K562 (cell line): ENCODE results near the gene IL1RAPL2. TPM values are rescaled to one million over a fixed set of nuclear protein-coding genes. Genes with fewer than 3 reads are reported as not detected.

Experiments
- ATAC-seq: fragments of 200-7000 bp; cut with Tn5 transposase; 3 replicates; pipeline ENCODE4 v1.9.1; 2020; ENCODE audit warnings: moderate library complexity
- BruUV-seq: library from RNA; stranded (reverse); fragments of 400-500 nt; replicated peaks from 2 replicates; lab custom pipeline; 2021; lab: Mats Ljungman, UMichigan
- CTCF ChIA-PET: fragments of 300-600 bp; formaldehyde crosslinking; extraction: SDS; loops from one replicate; lab custom pipeline; 2021; ENCODE audit warnings: low intra/inter-chr PET ratio; lab: Yijun Ruan, JAX
- POLR2A ChIA-PET: fragments of 300-600, 350-650 bp; sonication (Branson Sonifier 250); formaldehyde crosslinking; extraction: SDS; loops from one replicate; lab custom pipeline; 2021; ENCODE audit warnings: antibody characterized with exemption, inconsistent platforms; lab: Yijun Ruan, JAX
- DNase-seq, 4 experiments: peaks; one replicate each; pipeline versions ENCODE4 v3.0.0 to v3.0.0-alpha.2; 2011 to 2018; ENCODE audit warnings: low spot score in 3 of 4, mixed read lengths in 3 of 4; ENCODE audit errors: extremely low read depth in 1 of 4
- FAIRE-seq: peaks from 2 replicates; lab custom pipeline; 2011; peaks lifted over from hg19 to GRCh38; lab: Jason Lieb, UNC
- H2AFZ ChIP-seq: 2 replicates; pipeline ENCODE4 v1.6.0; 2011; ENCODE audit warnings: low read depth, low read length, control low read depth, inconsistent platforms
- H3K27ac ChIP-seq: fragments of 200-600 bp; 3 replicates; pipeline ENCODE4 v1.8.0; 2011; ENCODE audit warnings: low read depth, mild to moderate bottlenecking, control low read depth, inconsistent platforms, low read length, moderate library complexity, mixed read lengths; ENCODE audit errors: extremely low read depth
- H3K27me3 ChIP-seq, 2 experiments: fragments of 300-600 bp in 1 of 2; 2 replicates in 1 of 2; 3 replicates in 1 of 2; pipeline versions ENCODE4 v1.6.0 to v1.8.0; 2011; ENCODE audit warnings: inconsistent platforms in 2 of 2, low read length in 2 of 2, mild to moderate bottlenecking in 1 of 2, mixed read lengths in 1 of 2, moderate library complexity in 1 of 2; ENCODE audit not compliant: control insufficient read depth in 2 of 2, insufficient read depth in 2 of 2
- H3K36me3 ChIP-seq: fragments of 300-600 bp; 3 replicates; pipeline ENCODE4 v1.8.0; 2011; ENCODE audit warnings: mild to moderate bottlenecking, low read length, inconsistent platforms; ENCODE audit not compliant: control insufficient read depth, insufficient read depth
- H3K4me1 ChIP-seq, 2 experiments: fragments of 200-600 bp in 1 of 2; replicated peaks in 1 of 2; 2 replicates in 1 of 2; 3 replicates in 1 of 2; pipeline versions ENCODE4 v1.5.1 to v1.8.0; 2011; ENCODE audit warnings: inconsistent platforms in 2 of 2, low read length in 2 of 2, mild to moderate bottlenecking in 1 of 2, mixed read lengths in 1 of 2, moderate library complexity in 1 of 2; ENCODE audit not compliant: control insufficient read depth in 2 of 2, insufficient read depth in 2 of 2
- H3K4me2 ChIP-seq: 2 replicates; pipeline ENCODE4 v1.6.1; 2011; ENCODE audit warnings: low read length, control low read depth, inconsistent platforms, mixed read lengths; ENCODE audit not compliant: insufficient read depth
- H3K4me3 ChIP-seq: fragments of 200-600 bp; sonication (generic), shearing (Covaris generic); 2 replicates; pipeline ENCODE4 v1.5.1; 2016; ENCODE audit warnings: control low read depth, inconsistent platforms
- H3K79me2 ChIP-seq: fragments of 200-600 bp; 3 replicates; pipeline ENCODE4 v1.8.0; 2011; ENCODE audit warnings: low read length, inconsistent platforms; ENCODE audit not compliant: control insufficient read depth, insufficient read depth
- H3K9ac ChIP-seq, 2 experiments: 2 replicates each; pipeline versions ENCODE4 v1.6.0 to v1.6.1; 2011; ENCODE audit warnings: low read depth in 2 of 2, low read length in 2 of 2, control low read depth in 1 of 2, inconsistent platforms in 1 of 2, mild to moderate bottlenecking in 1 of 2, mixed read lengths in 1 of 2; ENCODE audit not compliant: insufficient read depth in 1 of 2
- H3K9me1 ChIP-seq: one replicate; pipeline ENCODE4 v1.6.0; 2011; ENCODE audit warnings: inconsistent platforms, mild to moderate bottlenecking, low read length, moderate library complexity; ENCODE audit not compliant: control insufficient read depth, insufficient read depth
- H3K9me3 ChIP-seq: replicated peaks from 2 replicates; pipeline ENCODE4 v1.5.1; 2011; ENCODE audit warnings: low read depth, low read length, inconsistent platforms; ENCODE audit not compliant: control insufficient read depth, insufficient read depth
- H4K20me1 ChIP-seq: replicated peaks from 2 replicates; pipeline ENCODE4 v1.6.1; 2011; ENCODE audit warnings: low read length, inconsistent platforms, mixed read lengths; ENCODE audit not compliant: control insufficient read depth, insufficient read depth
- HSF4 ChIP-seq: fragments of 250-450 bp; sonication (Bioruptor Pico); IDR thresholded peaks from 2 replicates; pipeline ENCODE4 v2.1.2; 2022; ENCODE audit warnings: mild to moderate bottlenecking, moderate library complexity, borderline replicate concordance
- NR4A1 ChIP-seq, 2 experiments: fragments of 250-450 bp in 1 of 2; fragments of 450-650 bp in 1 of 2; sonication (Bioruptor Pico) in 1 of 2; IDR thresholded peaks; 2 replicates each; pipeline versions ENCODE4 v1.4.0 to v1.6.1; 2016 to 2020; ENCODE audit warnings: mild to moderate bottlenecking in 2 of 2, missing compliant biosample characterization in 1 of 2, missing genetic modification characterization in 1 of 2, moderate library complexity in 1 of 2
- PREB ChIP-seq: sonication (generic); formaldehyde crosslinking; IDR thresholded peaks from 2 replicates; pipeline ENCODE4 v1.8.1; 2023; ENCODE audit warnings: mild to moderate bottlenecking, missing genetic modification reagents
- RBFOX2 ChIP-seq: fragments of 200-400 bp; formaldehyde crosslinking; IDR thresholded peaks from 2 replicates; pipeline ENCODE4 v1.6.1; 2017; ENCODE audit warnings: low read depth, mild to moderate bottlenecking, low read length, moderate library complexity
- ZKSCAN1 ChIP-seq: fragments of 150-350 bp; IDR thresholded peaks from 2 replicates; pipeline ENCODE4 v1.6.1; 2016; ENCODE audit warnings: low read depth, low read length
- ZNF277 ChIP-seq: fragments of 250-450 bp; sonication (Bioruptor Pico); IDR thresholded peaks from 2 replicates; pipeline ENCODE4 v1.8.0; 2022; ENCODE audit warnings: inconsistent platforms, mild to moderate bottlenecking, moderate library complexity, borderline replicate concordance
- ZNF512 ChIP-seq: IDR thresholded peaks from 2 replicates; pipeline ENCODE4 v1.6.1; 2016; ENCODE audit warnings: missing genetic modification characterization, missing compliant biosample characterization
- ZNF586 ChIP-seq: fragments of 450-650 bp; formaldehyde crosslinking; conservative IDR thresholded peaks from 2 replicates; pipeline ENCODE4 v1.4.0; 2020; ENCODE audit warnings: mild to moderate bottlenecking, moderate library complexity
- WGBS: fragments of 100-300 bp; shearing (Covaris generic); methylation state at CpG from one replicate; pipeline ENCODE4 v1.1.6; 2016; ENCODE audit warnings: low coverage, mixed read lengths; ENCODE audit not compliant: insufficient coverage; ENCODE audit errors: missing lambda C conversion rate; 5-methylcytosine and 5-hydroxymethylcytosine counted together
- in situ Hi-C: fragments of 300-500 bp; cut with MboI; formaldehyde crosslinking; loops from 4 replicates; pipeline ENCODE4 v1.15.0; 2018; ENCODE audit warnings: inconsistent platforms, mixed read lengths
- intact Hi-C: fragments of 100-400 bp; cut with micrococcal nuclease; formaldehyde crosslinking; loops from 2 replicates; pipeline ENCODE4 v1.14.2; 2022
- polyA plus RNA-seq, 8 experiments: library from polyadenylated mRNA; depleted of rRNA in 4 of 8; stranded (reverse) in 5 of 8; unstranded in 3 of 8; fragments of >200 nt; fragmentation: Nextera tagmentation in 2 of 8; fragmentation: Illumina TruSeq in 1 of 8; extraction: Ambion mirVana in 2 of 8; extraction: Trizol in 1 of 8; gene quantifications; 2 replicates each; pipeline versions ENCODE4 v1.2.1 to v1.2.3, GENCODE V29; 2011 to 2014; ENCODE audit warnings: inconsistent platforms in 1 of 8, missing spikeins in 1 of 8
- total RNA-seq, 7 experiments: library from RNA; depleted of rRNA in 6 of 7; stranded (reverse); fragments of >200 nt in 6 of 7; fragmentation: Illumina TruSeq in 2 of 7; extraction: Trizol in 2 of 7; gene quantifications; 2 replicates each; pipeline versions ENCODE4 v1.2.1 to v1.2.3, GENCODE V29; 2011 to 2021; ENCODE audit warnings: low replicate concordance in 1 of 7

Gene IL1RAPL2
- total and polyA plus RNA-seq, 9 of the 15 experiments (the other 6 are each of a cell fraction or from before 2014, with no cell fraction given), result not detected

DNA sequence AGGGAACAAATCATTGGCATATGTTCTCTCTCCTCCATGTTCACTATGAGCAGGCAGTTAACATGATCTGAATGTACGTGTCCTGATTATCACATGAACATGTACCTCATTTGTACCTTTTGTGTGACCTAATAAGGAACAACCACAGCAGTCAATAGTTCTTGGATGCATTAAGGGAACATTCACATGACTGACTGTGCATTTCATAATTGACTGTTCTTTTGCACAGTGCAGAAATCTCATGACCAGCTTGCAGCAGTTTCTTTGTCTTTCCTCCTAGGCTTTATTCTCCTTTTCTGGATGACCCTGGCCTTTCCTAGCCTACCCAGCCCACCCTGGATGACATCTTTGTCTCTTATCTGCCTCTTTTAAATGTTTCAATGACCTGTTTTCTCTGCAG is 711.1 kb downstream of the IL1RAPL2 start:
- intact Hi-C loops, result no loop called here
- Histone ChIP-seq H3K27me3 (no peaks in the 10 kb centered on the region), H3K4me3 (no peak overlapping the region), H3K36me3 (no peaks in the 10 kb centered on the region), H3K4me1 (no peaks in the 10 kb centered on the region), H3K9me3 (no peaks in the 10 kb centered on the region), H4K20me1 (no peaks in the 10 kb centered on the region), H3K79me2 (no peaks in the 10 kb centered on the region), H3K9ac (no peak overlapping the region), H3K27ac (no peak overlapping the region), H3K4me2 (no peak overlapping the region), H3K9me1 (no peaks in the 10 kb centered on the region), H2AFZ (no peak overlapping the region)
- BruUV-seq, result no TSS peak
- ChIA-PET POLR2A (no interaction called here), CTCF (no interaction called here)
- in situ Hi-C loops, result no loop called here
- WGBS, result 0% methylated on average over 1 of the region's 1 CpG
- FAIRE-seq (no peak), DNase-seq (no peak)
- TF ChIP-seq ZNF586 (no peak), ZKSCAN1 (no peak), ZNF277 (CRISPR knock-in tag) (no peak), ZNF512 (no peak), PREB (CRISPR knock-in tag) (no peak), HSF4 (no peak), RBFOX2 (no peak), NR4A1 (CRISPR knock-in tag; IDR thresholded peaks at IDR 0.05) (no peak), NR4A1 (tag; IDR thresholded peaks at IDR 0.05) (no peak)
- TF ChIP-seq, all 486 proteins: peak for 0
- ATAC-seq, result no peak
